ENCODE data around the gene PPP4R3B. TPM values are rescaled to one million over a fixed set of nuclear protein-coding genes. Genes with fewer than 3 reads are reported as not detected.

The PPP4R3B gene
- total and polyA plus RNA-seq, 2 donors (not counting 1 experiment from before 2014, with no cell fraction given): 15.9 to 93.8 TPM

- Histone ChIP-seq H3K4me1 (ENCODE audit: control insufficient read depth in 2 of 2, insufficient read depth in 2 of 2, low read length in 2 of 2) (peaks cover under 1% of the 10 kb centered on the region in 2 donors), H3K9ac (ENCODE audit: low read length) (no peak overlapping the region), H2AFZ (ENCODE audit: insufficient read depth, low read depth, low read length, poor library complexity, severe bottlenecking) (no peak overlapping the region), H3K79me2 (ENCODE audit: control insufficient read depth, insufficient read depth, low read length) (peaks cover 63% of the 10 kb centered on the region), H3K4me3 (ENCODE audit: control extremely low read depth in 1 of 5, extremely low read depth in 1 of 5, insufficient read depth in 1 of 5, low read depth in 2 of 5, low read length in 4 of 5) (no peak overlapping the region), H3K4me2 (replicated peaks; ENCODE audit: low read depth, low read length, poor library complexity, severe bottlenecking) (no peak overlapping the region), H3K36me3 (replicated peaks in 1 of 2; ENCODE audit: control extremely low read depth in 1 of 2, control insufficient read depth in 1 of 2, extremely low read depth in 1 of 2, insufficient read depth in 2 of 2, low read length in 1 of 2) (peaks cover 0 to 12% of the 10 kb centered on the region in 2 experiments), H4K20me1 (ENCODE audit: control insufficient read depth, insufficient read depth, low read length, poor library complexity, severe bottlenecking) (peaks cover 34% of the 10 kb centered on the region), H3K27me3 (replicated peaks in 1 of 4; ENCODE audit: control extremely low read depth in 1 of 4, control insufficient read depth in 3 of 4, insufficient read depth in 4 of 4, low read length in 3 of 4) (no peaks in the 10 kb centered on the region), H3K27ac (ENCODE audit: low read length in 2 of 2) (no peak overlapping the region), H3K9me3 (ENCODE audit: control extremely low read depth in 1 of 3, control insufficient read depth in 2 of 3, insufficient read depth in 1 of 3, low read length in 2 of 3) (no peaks in the 10 kb centered on the region)
- H3K9me3 Mint-ChIP-seq (ENCODE audit: insufficient read depth): no peaks in the 10 kb centered on the region
- TF ChIP-seq EZH2 (IDR thresholded peaks at IDR 0.05; ENCODE audit: borderline replicate concordance, insufficient read depth, low read depth, low read length, poor library complexity, severe bottlenecking) (no peak), CTCF (IDR thresholded peaks at IDR 0.05) (no peak)
- WGBS (ENCODE audit: insufficient coverage): 85% methylated on average over 2 of the region's 2 CpGs
- intact Hi-C loops (cut with micrococcal nuclease): no loop called here
- peaks cover 31% of the 10 kb centered on the region for H3K4me1 Mint-ChIP-seq
- DNase-seq: no peak
- H3K4me3 Mint-ChIP-seq: no peak overlapping the region
- no peak overlapping the region for H3K27ac Mint-ChIP-seq
- ChIA-PET CTCF (no interaction called here), POLR2A (no interaction called here)
- no peak for ATAC-seq (ENCODE audit: low read depth)
- no peaks in the 10 kb centered on the region for H3K27me3 Mint-ChIP-seq
Measured at GRCh38 chr2:55628931-55629330, 11.5 kb upstream of the PPP4R3B start.

- H3K9me3 Mint-ChIP-seq (ENCODE audit: insufficient read depth): no peaks in the 10 kb centered on the region
- DNase-seq: no peak
- Histone ChIP-seq H3K4me3 (ENCODE audit: control extremely low read depth in 1 of 5, extremely low read depth in 1 of 5, insufficient read depth in 1 of 5, low read depth in 2 of 5, low read length in 4 of 5) (no peak overlapping the region), H3K4me1 (ENCODE audit: control insufficient read depth in 2 of 2, insufficient read depth in 2 of 2, low read length in 2 of 2) (peaks cover 6 to 11% of the 10 kb centered on the region in 2 donors), H2AFZ (ENCODE audit: insufficient read depth, low read depth, low read length, poor library complexity, severe bottlenecking) (no peak overlapping the region), H3K36me3 (replicated peaks in 1 of 2; ENCODE audit: control extremely low read depth in 1 of 2, control insufficient read depth in 1 of 2, extremely low read depth in 1 of 2, insufficient read depth in 2 of 2, low read length in 1 of 2) (peaks cover 0 to 15% of the 10 kb centered on the region in 2 experiments), H3K4me2 (replicated peaks; ENCODE audit: low read depth, low read length, poor library complexity, severe bottlenecking) (no peak overlapping the region), H3K27me3 (replicated peaks in 1 of 4; ENCODE audit: control extremely low read depth in 1 of 4, control insufficient read depth in 3 of 4, insufficient read depth in 4 of 4, low read length in 3 of 4) (no peaks in the 10 kb centered on the region), H3K9me3 (ENCODE audit: control extremely low read depth in 1 of 3, control insufficient read depth in 2 of 3, insufficient read depth in 1 of 3, low read length in 2 of 3) (no peaks in the 10 kb centered on the region), H3K79me2 (ENCODE audit: control insufficient read depth, insufficient read depth, low read length) (peaks cover 73% of the 10 kb centered on the region), H3K9ac (ENCODE audit: low read length) (no peak overlapping the region), H4K20me1 (ENCODE audit: control insufficient read depth, insufficient read depth, low read length, poor library complexity, severe bottlenecking) (peaks cover 44% of the 10 kb centered on the region), H3K27ac (ENCODE audit: low read length in 2 of 2) (no peak overlapping the region)
- peaks cover 42% of the 10 kb centered on the region for H3K4me1 Mint-ChIP-seq
- CTCF ChIA-PET: no interaction called here
- POLR2A ChIA-PET: no interaction called here
- TF ChIP-seq CTCF (IDR thresholded peaks at IDR 0.05) (no peak), EZH2 (IDR thresholded peaks at IDR 0.05; ENCODE audit: borderline replicate concordance, insufficient read depth, low read depth, low read length, poor library complexity, severe bottlenecking) (no peak)
- no CpG with 5 or more reads among the region's 1 CpG for WGBS (ENCODE audit: insufficient coverage)
- H3K27me3 Mint-ChIP-seq: no peaks in the 10 kb centered on the region
- intact Hi-C loops (cut with micrococcal nuclease): no loop called here
- no peak overlapping the region for H3K4me3 Mint-ChIP-seq
- ATAC-seq (ENCODE audit: low read depth): no peak
- no peak overlapping the region for H3K27ac Mint-ChIP-seq
Measured at GRCh38 chr2:55627915-55628314, 10.5 kb upstream of the PPP4R3B start.

All from B cell (primary cell).